ENCODE measurements around the gene ACAA1. TPM values are rescaled to one million over a fixed set of nuclear protein-coding genes. Genes with fewer than 3 reads are reported as not detected.

The ACAA1 gene
- total and polyA plus RNA-seq, 2 of the 4 experiments (the other 2 are of a cell fraction), result 30.8 to 62.4 TPM

DNA sequence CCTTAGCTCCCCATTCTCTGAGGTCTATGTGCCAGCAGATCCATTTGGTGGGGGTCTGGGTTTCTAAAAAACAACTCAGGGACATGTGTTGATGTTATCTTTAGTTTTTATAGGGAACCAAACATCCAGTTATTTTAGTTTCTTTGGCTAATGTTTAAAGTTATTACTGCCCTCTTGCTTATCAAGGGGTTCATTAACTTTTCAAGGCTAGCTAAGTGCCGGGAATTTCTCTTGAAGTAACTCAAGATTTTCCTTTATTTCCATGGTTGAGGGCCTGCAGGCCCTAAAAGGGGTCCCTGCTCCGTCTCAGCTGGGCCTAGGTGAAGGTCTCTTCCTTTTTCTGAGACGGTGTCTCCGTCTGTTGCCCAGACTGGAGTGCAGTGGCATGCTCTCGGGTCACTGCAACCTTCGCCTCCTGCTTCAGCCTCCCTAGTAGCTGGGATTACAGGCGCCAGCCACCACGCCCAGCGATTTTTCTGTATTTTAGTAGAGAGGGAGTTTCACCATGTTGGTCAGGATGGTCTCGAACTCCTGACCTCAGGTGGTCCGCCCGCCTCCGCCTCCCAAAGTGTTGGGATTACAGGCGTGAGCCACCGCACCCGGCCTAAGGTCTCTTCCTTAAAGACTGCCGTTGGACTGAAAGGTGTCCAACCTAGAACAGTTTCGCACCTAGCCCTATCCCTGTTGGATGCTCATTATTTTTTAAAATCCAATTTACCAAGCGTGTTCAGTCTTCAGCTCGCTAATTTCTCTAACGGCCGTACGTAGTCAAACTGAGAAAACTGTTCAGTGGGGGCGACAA lies 27.1 kb upstream of the ACAA1 start (continued):
- TF ChIP-seq FOS (IDR thresholded peaks at IDR 0.05; ENCODE audit: low read depth, low read length) (no peak), NFE2L2 (IDR thresholded peaks at IDR 0.05; ENCODE audit: low read depth, low read length) (no peak), CEBPB (IDR thresholded peaks at IDR 0.05; ENCODE audit: low read depth, low read length) (no peak)

DNA sequence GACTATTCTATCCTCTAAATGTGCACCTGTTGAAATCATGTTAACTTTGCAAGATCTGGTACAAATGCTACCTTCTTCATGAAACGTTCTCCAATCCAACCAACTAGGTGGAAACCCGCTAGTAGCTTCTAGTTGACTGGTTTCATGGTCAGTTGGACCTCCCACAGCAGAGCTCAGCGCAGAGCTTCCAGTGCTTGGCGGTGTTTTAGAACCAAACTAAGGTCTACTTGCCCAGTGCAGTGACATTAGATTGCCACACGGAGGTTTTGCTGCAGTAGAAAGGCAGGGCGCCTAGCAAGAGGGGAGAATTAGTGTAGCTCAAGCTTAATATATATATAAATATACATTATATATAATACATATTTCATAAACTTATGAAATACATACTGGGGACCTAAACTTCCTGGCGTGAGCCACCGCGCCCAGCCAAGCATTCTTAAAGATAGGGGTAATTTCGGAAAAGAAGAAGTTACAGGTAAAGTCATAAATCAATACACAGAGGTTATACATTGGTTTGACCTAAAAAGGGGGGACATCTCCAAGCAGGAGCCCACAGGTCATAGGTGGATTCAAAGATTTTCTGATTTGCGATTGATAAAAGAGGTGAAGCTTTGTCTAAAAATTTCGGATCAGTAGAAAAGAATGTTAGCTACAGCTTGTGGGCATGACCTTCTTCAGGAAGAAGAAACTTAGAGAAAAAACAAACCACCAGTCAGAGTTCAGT lies 26.4 kb upstream of the ACAA1 start:
- no peak overlapping the region for H3K4ac ChIP-seq (ENCODE audit: low read depth, low read length)
- no peaks in the 10 kb centered on the region for H3K9me3 ChIP-seq (ENCODE audit: control insufficient read depth, insufficient read depth, low read length)
- dilution Hi-C loops (cut with HindIII; ENCODE audit: low sequenced_read_pairs, unreplicated experiment), result no loop called here
- peaks cover 2% of the 10 kb centered on the region; the same call in 1 of the 2 replicates for H3K4me1 ChIP-seq (ENCODE audit: control insufficient read depth, insufficient read depth, low read length)
- 60% methylated on average over 2 of the region's 12 CpGs; no CpG with 5 or more reads in 1 of the 2 experiments for WGBS, 2 experiments (ENCODE audit: extremely low coverage in 2 of 2, insufficient read length in 1 of 2)
- in situ Hi-C loops (cut with MboI; ENCODE audit: low sequenced_read_pairs), result no loop called here
- BruUV-seq (replicated peaks), result no TSS peak
- H4K20me1 ChIP-seq (ENCODE audit: insufficient read depth, low read length), result no peaks in the 10 kb centered on the region
- H3K36me3 ChIP-seq (ENCODE audit: control insufficient read depth, insufficient read depth, low read length), result no peaks in the 10 kb centered on the region
- H2BK5ac ChIP-seq (ENCODE audit: low read depth, low read length, poor library complexity, severe bottlenecking), result no peak overlapping the region
- H3K23ac ChIP-seq (ENCODE audit: low read depth, low read length), result no peak overlapping the region
- no peak overlapping the region for H3K27ac ChIP-seq (ENCODE audit: insufficient read depth, low read length)
- intact Hi-C loops (cut with micrococcal nuclease), result no loop called here
- H3K56ac ChIP-seq (ENCODE audit: extremely low read depth, insufficient read depth, low read length), result no peak overlapping the region
- no peak overlapping the region for H3K18ac ChIP-seq (ENCODE audit: low read depth, low read length)
- no peak overlapping the region for H2AFZ ChIP-seq (replicated peaks; ENCODE audit: low read length, poor library complexity)
- ChIA-PET POLR2A (ENCODE audit: unreplicated experiment) (interaction anchor here (0.9 kb wide), 1 partner anchor 84 kb away, joined by 3 read pairs; no protein-coding TSS in a partner anchor), CTCF (interaction anchor here (0.9 to 1.2 kb wide), 2 partner anchors 18 to 26 kb away, joined by 3 read pairs; partner anchors contain the start of gene ACAA1)
- H2BK15ac ChIP-seq (ENCODE audit: low read depth, low read length), result no peak overlapping the region
- H2BK120ac ChIP-seq (ENCODE audit: low read depth, low read length), result no peak overlapping the region
- ATAC-seq (ENCODE audit: low read depth) (no peak), DNase-seq (no peak)
- H2AK5ac ChIP-seq (ENCODE audit: low read depth, low read length), result no peak overlapping the region
- no peak overlapping the region for H3K4me3 ChIP-seq (ENCODE audit: insufficient read depth, low read depth, low read length)
- no peak overlapping the region for H4K91ac ChIP-seq (ENCODE audit: insufficient read depth, low read depth, low read length)
- H2AK9ac ChIP-seq (replicated peaks; ENCODE audit: low read depth, low read length, poor library complexity), result no peak overlapping the region
- H3K14ac ChIP-seq (replicated peaks; ENCODE audit: low read depth, low read length), result no peak overlapping the region
- H4K5ac ChIP-seq (ENCODE audit: low read depth, low read length), result no peak overlapping the region
- no peak overlapping the region for H3K4me2 ChIP-seq (ENCODE audit: low read depth, low read length)
- H3K27me3 ChIP-seq (ENCODE audit: control insufficient read depth, insufficient read depth, low read length), result no peaks in the 10 kb centered on the region
- H2BK20ac ChIP-seq (ENCODE audit: low read depth, low read length), result no peak overlapping the region
- H4K8ac ChIP-seq (ENCODE audit: low read depth in 2 of 2, low read length in 2 of 2), result no peak overlapping the region; a peak in 1 of 4 replicates
- no peak overlapping the region for H3K9ac ChIP-seq (ENCODE audit: low read depth, low read length)
- H3K9me1 ChIP-seq (ENCODE audit: insufficient read depth, low read length), result 0 out of 2 replicates have a peak, but pooled peaks cover 2% of the 10 kb centered on the region
- peaks cover 0 to 10% of the 10 kb centered on the region in 2 experiments; a peak in 2 of 4 replicates for H3K79me1 ChIP-seq (ENCODE audit: low read depth in 1 of 2, low read length in 2 of 2)
- TF ChIP-seq RCOR1 (IDR thresholded peaks at IDR 0.05; ENCODE audit: insufficient replicate concordance, low read length) (no peak), BHLHE40 (IDR thresholded peaks at IDR 0.05; ENCODE audit: low read depth, low read length) (no peak), POLR2A (IDR thresholded peaks at IDR 0.05; ENCODE audit: low read depth, low read length) (no peak), MAZ (IDR thresholded peaks at IDR 0.05; ENCODE audit: borderline replicate concordance, low read depth, low read length) (no peak), RFX5 (IDR thresholded peaks at IDR 0.05; ENCODE audit: low read depth, low read length) (no peak), RAD21 (IDR thresholded peaks at IDR 0.05; ENCODE audit: low read length) (no peak), CEBPB (IDR thresholded peaks at IDR 0.05; ENCODE audit: low read depth, low read length) (no peak), MAFK (IDR thresholded peaks at IDR 0.05; ENCODE audit: low read depth, low read length) (no peak), MXI1 (IDR thresholded peaks at IDR 0.05; ENCODE audit: borderline replicate concordance, low read depth, low read length) (no peak)
- TF ChIP-seq, protein P1, sequence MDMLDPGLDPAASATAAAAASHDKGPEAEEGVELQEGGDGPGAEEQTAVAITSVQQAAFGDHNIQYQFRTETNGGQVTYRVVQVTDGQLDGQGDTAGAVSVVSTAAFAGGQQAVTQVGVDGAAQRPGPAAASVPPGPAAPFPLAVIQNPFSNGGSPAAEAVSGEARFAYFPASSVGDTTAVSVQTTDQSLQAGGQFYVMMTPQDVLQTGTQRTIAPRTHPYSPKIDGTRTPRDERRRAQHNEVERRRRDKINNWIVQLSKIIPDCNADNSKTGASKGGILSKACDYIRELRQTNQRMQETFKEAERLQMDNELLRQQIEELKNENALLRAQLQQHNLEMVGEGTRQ (IDR thresholded peaks at IDR 0.05; ENCODE audit: low read depth, low read length), result no peak
- TF ChIP-seq, protein P2, sequence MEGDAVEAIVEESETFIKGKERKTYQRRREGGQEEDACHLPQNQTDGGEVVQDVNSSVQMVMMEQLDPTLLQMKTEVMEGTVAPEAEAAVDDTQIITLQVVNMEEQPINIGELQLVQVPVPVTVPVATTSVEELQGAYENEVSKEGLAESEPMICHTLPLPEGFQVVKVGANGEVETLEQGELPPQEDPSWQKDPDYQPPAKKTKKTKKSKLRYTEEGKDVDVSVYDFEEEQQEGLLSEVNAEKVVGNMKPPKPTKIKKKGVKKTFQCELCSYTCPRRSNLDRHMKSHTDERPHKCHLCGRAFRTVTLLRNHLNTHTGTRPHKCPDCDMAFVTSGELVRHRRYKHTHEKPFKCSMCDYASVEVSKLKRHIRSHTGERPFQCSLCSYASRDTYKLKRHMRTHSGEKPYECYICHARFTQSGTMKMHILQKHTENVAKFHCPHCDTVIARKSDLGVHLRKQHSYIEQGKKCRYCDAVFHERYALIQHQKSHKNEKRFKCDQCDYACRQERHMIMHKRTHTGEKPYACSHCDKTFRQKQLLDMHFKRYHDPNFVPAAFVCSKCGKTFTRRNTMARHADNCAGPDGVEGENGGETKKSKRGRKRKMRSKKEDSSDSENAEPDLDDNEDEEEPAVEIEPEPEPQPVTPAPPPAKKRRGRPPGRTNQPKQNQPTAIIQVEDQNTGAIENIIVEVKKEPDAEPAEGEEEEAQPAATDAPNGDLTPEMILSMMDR (conservative IDR thresholded peaks at IDR 0.05; ENCODE audit: low read depth, low read length), result no peak
